K562 (cell line): ENCODE measurements around the gene UBR1. TPM values are rescaled to one million over a fixed set of nuclear protein-coding genes. Genes with fewer than 3 reads are reported as not detected.

Experiments used
- CBFA2T3 ChIP-seq: fragments of 450-650 bp; IDR thresholded peaks from 2 replicates; pipeline ENCODE4 v1.6.1; 2017
- FOXA1 ChIP-seq: fragments of 450-650 bp; IDR thresholded peaks from 2 replicates; pipeline ENCODE4 v1.6.1; 2016; ENCODE audit warnings: mild to moderate bottlenecking, borderline replicate concordance
- FOXK1 ChIP-seq: sonication (generic); formaldehyde crosslinking; IDR thresholded peaks from 2 replicates; pipeline ENCODE4 v1.8.0; 2022; ENCODE audit warnings: missing genetic modification reagents, mild to moderate bottlenecking, borderline replicate concordance
- IFI16 ChIP-seq: fragments of 250-450 bp; sonication (Bioruptor Pico); IDR thresholded peaks from 2 replicates; pipeline ENCODE4 v2.1.2; 2022; ENCODE audit warnings: mild to moderate bottlenecking, inconsistent platforms
- PRMT5 ChIP-seq: sonication (generic); formaldehyde crosslinking; IDR thresholded peaks from 2 replicates; pipeline ENCODE4 v1.5.0; 2020; ENCODE audit warnings: missing genetic modification reagents
- PTTG1 ChIP-seq: fragments of 450-650 bp; IDR thresholded peaks from 2 replicates; pipeline ENCODE4 v1.6.1; 2016; ENCODE audit warnings: low read depth, mild to moderate bottlenecking, missing genetic modification characterization, missing compliant biosample characterization
- polyA plus RNA-seq, 8 experiments: library from polyadenylated mRNA; depleted of rRNA in 4 of 8; stranded (reverse) in 5 of 8; unstranded in 3 of 8; fragments of >200 nt; fragmentation: Nextera tagmentation in 2 of 8; fragmentation: Illumina TruSeq in 1 of 8; extraction: Ambion mirVana in 2 of 8; extraction: Trizol in 1 of 8; gene quantifications; 2 replicates each; pipeline versions ENCODE4 v1.2.1 to v1.2.3, GENCODE V29; 2011 to 2014; ENCODE audit warnings: inconsistent platforms in 1 of 8, missing spikeins in 1 of 8
- total RNA-seq, 7 experiments: library from RNA; depleted of rRNA in 6 of 7; stranded (reverse); fragments of >200 nt in 6 of 7; fragmentation: Illumina TruSeq in 2 of 7; extraction: Trizol in 2 of 7; gene quantifications; 2 replicates each; pipeline versions ENCODE4 v1.2.1 to v1.2.3, GENCODE V29; 2011 to 2021; ENCODE audit warnings: low replicate concordance in 1 of 7
- TF ChIP-seq, protein P1 (sequence below): fragments of 200-600 bp; sonication (generic); IDR thresholded peaks from one replicate; pipeline ENCODE4 v1.6.1; 2012; ENCODE audit warnings: mild to moderate bottlenecking, low read depth, low read length, inconsistent platforms
- TF ChIP-seq, protein P2 (sequence below): fragments of 450-650 bp; IDR thresholded peaks from 2 replicates; pipeline ENCODE4 v1.6.1; 2016; ENCODE audit warnings: low read depth

The UBR1 gene
- total and polyA plus RNA-seq, 9 of the 15 experiments (the other 6 are each of a cell fraction or from before 2014, with no cell fraction given), result 5.8 to 30.7 (median 15.3) TPM

DNA sequence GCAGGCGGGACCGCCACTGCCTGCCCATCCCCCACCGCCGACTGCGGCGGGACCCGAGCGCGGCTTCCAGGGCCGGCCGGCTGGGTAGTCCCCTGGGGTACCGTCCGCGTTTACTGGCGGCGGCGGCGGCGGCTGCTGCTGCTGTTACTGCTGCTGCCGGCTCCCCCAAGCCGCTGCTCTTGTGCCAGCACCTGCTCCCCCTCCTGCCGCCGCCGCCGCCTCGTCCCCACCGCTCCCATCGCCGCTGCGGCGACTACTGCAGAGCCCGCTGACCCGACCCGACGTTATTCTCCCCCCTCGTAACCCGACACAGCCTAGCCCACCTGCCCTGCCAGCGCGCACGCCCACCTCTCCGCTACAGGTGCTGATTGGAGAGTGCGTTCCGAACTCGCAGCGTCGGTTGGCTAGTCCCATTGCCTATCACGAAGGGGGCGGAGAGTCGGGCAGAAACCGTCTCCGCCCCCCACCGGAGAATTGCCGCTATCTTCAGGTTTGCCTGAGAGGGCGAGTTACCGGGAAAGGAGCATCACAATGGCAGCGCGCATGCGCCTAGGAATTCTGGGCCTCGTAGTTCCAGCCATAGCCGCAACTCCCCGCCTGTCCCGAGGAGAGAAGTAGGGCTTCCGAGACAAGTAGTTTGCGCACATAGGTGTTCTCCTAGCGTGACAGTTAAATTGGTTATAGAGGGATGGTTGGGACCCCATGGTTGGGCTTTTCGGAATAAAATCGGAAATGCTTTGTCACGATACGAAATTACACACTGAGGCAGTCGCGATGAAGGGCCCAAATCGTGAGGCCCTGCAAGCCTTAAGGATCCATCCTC is 185.1 kb downstream of the UBR1 start, which contains the start of gene TTBK2 (continued):
- TF ChIP-seq, protein P1, sequence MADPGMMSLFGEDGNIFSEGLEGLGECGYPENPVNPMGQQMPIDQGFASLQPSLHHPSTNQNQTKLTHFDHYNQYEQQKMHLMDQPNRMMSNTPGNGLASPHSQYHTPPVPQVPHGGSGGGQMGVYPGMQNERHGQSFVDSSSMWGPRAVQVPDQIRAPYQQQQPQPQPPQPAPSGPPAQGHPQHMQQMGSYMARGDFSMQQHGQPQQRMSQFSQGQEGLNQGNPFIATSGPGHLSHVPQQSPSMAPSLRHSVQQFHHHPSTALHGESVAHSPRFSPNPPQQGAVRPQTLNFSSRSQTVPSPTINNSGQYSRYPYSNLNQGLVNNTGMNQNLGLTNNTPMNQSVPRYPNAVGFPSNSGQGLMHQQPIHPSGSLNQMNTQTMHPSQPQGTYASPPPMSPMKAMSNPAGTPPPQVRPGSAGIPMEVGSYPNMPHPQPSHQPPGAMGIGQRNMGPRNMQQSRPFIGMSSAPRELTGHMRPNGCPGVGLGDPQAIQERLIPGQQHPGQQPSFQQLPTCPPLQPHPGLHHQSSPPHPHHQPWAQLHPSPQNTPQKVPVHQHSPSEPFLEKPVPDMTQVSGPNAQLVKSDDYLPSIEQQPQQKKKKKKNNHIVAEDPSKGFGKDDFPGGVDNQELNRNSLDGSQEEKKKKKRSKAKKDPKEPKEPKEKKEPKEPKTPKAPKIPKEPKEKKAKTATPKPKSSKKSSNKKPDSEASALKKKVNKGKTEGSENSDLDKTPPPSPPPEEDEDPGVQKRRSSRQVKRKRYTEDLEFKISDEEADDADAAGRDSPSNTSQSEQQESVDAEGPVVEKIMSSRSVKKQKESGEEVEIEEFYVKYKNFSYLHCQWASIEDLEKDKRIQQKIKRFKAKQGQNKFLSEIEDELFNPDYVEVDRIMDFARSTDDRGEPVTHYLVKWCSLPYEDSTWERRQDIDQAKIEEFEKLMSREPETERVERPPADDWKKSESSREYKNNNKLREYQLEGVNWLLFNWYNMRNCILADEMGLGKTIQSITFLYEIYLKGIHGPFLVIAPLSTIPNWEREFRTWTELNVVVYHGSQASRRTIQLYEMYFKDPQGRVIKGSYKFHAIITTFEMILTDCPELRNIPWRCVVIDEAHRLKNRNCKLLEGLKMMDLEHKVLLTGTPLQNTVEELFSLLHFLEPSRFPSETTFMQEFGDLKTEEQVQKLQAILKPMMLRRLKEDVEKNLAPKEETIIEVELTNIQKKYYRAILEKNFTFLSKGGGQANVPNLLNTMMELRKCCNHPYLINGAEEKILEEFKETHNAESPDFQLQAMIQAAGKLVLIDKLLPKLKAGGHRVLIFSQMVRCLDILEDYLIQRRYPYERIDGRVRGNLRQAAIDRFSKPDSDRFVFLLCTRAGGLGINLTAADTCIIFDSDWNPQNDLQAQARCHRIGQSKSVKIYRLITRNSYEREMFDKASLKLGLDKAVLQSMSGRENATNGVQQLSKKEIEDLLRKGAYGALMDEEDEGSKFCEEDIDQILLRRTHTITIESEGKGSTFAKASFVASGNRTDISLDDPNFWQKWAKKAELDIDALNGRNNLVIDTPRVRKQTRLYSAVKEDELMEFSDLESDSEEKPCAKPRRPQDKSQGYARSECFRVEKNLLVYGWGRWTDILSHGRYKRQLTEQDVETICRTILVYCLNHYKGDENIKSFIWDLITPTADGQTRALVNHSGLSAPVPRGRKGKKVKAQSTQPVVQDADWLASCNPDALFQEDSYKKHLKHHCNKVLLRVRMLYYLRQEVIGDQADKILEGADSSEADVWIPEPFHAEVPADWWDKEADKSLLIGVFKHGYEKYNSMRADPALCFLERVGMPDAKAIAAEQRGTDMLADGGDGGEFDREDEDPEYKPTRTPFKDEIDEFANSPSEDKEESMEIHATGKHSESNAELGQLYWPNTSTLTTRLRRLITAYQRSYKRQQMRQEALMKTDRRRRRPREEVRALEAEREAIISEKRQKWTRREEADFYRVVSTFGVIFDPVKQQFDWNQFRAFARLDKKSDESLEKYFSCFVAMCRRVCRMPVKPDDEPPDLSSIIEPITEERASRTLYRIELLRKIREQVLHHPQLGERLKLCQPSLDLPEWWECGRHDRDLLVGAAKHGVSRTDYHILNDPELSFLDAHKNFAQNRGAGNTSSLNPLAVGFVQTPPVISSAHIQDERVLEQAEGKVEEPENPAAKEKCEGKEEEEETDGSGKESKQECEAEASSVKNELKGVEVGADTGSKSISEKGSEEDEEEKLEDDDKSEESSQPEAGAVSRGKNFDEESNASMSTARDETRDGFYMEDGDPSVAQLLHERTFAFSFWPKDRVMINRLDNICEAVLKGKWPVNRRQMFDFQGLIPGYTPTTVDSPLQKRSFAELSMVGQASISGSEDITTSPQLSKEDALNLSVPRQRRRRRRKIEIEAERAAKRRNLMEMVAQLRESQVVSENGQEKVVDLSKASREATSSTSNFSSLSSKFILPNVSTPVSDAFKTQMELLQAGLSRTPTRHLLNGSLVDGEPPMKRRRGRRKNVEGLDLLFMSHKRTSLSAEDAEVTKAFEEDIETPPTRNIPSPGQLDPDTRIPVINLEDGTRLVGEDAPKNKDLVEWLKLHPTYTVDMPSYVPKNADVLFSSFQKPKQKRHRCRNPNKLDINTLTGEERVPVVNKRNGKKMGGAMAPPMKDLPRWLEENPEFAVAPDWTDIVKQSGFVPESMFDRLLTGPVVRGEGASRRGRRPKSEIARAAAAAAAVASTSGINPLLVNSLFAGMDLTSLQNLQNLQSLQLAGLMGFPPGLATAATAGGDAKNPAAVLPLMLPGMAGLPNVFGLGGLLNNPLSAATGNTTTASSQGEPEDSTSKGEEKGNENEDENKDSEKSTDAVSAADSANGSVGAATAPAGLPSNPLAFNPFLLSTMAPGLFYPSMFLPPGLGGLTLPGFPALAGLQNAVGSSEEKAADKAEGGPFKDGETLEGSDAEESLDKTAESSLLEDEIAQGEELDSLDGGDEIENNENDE, result no peak
- TF ChIP-seq FOXA1 (no peak), PTTG1 (tag) (no peak), CBFA2T3 (no peak), FOXK1 (CRISPR knock-in tag) (no peak), PRMT5 (CRISPR knock-in tag) (no peak), IFI16 (CRISPR knock-in tag) (no peak)
- TF ChIP-seq, protein P2, sequence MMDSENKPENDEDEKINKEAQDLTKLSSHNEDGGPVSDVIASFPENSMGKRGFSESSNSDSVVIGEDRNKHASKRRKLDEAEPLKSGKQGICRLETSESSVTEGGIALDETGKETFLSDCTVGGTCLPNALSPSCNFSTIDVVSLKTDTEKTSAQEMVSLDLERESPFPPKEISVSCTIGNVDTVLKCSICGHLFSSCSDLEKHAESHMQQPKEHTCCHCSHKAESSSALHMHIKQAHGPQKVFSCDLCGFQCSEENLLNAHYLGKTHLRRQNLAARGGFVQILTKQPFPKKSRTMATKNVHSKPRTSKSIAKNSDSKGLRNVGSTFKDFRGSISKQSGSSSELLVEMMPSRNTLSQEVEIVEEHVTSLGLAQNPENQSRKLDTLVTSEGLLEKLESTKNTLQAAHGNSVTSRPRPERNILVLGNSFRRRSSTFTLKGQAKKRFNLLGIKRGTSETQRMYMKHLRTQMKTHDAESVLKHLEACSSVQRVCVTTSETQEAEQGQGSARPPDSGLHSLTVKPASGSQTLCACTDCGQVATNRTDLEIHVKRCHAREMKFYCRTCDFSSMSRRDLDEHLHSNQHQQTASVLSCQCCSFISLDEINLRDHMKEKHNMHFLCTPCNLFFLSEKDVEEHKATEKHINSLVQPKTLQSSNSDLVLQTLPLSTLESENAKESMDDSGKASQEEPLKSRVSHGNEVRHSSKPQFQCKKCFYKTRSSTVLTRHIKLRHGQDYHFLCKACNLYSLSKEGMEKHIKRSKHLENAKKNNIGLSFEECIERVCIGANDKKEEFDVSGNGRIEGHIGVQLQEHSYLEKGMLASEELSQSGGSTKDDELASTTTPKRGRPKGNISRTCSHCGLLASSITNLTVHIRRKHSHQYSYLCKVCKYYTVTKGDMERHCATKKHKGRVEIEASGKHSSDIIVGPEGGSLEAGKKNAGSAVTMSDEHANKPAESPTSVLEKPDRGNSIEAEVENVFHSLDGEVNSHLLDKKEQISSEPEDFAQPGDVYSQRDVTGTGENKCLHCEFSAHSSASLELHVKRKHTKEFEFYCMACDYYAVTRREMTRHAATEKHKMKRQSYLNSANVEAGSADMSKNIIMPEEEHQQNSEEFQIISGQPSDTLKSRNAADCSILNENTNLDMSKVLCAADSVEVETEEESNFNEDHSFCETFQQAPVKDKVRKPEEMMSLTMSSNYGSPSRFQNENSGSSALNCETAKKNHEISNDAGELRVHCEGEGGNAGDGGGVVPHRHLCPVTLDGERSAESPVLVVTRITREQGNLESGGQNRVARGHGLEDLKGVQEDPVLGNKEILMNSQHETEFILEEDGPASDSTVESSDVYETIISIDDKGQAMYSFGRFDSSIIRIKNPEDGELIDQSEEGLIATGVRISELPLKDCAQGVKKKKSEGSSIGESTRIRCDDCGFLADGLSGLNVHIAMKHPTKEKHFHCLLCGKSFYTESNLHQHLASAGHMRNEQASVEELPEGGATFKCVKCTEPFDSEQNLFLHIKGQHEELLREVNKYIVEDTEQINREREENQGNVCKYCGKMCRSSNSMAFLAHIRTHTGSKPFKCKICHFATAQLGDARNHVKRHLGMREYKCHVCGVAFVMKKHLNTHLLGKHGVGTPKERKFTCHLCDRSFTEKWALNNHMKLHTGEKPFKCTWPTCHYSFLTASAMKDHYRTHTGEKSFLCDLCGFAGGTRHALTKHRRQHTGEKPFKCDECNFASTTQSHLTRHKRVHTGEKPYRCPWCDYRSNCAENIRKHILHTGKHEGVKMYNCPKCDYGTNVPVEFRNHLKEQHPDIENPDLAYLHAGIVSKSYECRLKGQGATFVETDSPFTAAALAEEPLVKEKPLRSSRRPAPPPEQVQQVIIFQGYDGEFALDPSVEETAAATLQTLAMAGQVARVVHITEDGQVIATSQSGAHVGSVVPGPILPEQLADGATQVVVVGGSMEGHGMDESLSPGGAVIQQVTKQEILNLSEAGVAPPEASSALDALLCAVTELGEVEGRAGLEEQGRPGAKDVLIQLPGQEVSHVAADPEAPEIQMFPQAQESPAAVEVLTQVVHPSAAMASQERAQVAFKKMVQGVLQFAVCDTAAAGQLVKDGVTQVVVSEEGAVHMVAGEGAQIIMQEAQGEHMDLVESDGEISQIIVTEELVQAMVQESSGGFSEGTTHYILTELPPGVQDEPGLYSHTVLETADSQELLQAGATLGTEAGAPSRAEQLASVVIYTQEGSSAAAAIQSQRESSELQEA, result no peak
